GM21447 (cell line): ENCODE data around the gene CPNE4.

ENCODE experiments used
- ATAC-seq: cut with Tn5 transposase; IDR thresholded peaks from one replicate; pipeline ENCODE4 v1.9.1; 2021; ENCODE audit not compliant: unreplicated experiment

CPNE4 gene

GRCh38 chr3:131705099-131705498 is 329.7 kb downstream of the CPNE4 start:
- ATAC-seq = no peak

- no peak for ATAC-seq
Observed at GRCh38 chr3:131704098-131704497, 330.7 kb downstream of the CPNE4 start.

- no peak for ATAC-seq
Observed at GRCh38 chr3:131702146-131702545, 332.7 kb downstream of the CPNE4 start.

- no peak for ATAC-seq
Observed at GRCh38 chr3:131701153-131701770, 333.6 kb downstream of the CPNE4 start.

GRCh38 chr3:131699001-131699400 is 335.8 kb downstream of the CPNE4 start:
- no peak for ATAC-seq

- no peak for ATAC-seq
Observed at GRCh38 chr3:131694376-131694775, 340.4 kb downstream of the CPNE4 start.

GRCh38 chr3:131692356-131692755 is 342.5 kb downstream of the CPNE4 start:
- ATAC-seq = no peak

GRCh38 chr3:131690800-131691199 is 344.0 kb downstream of the CPNE4 start:
- no peak for ATAC-seq

- ATAC-seq = no peak
Observed at GRCh38 chr3:131688370-131688769, 346.4 kb downstream of the CPNE4 start.

- ATAC-seq = no peak
Observed at GRCh38 chr3:131669600-131669999, 365.2 kb downstream of the CPNE4 start.

- ATAC-seq = no peak
Observed at GRCh38 chr3:131658771-131659170, 376.0 kb downstream of the CPNE4 start.

- ATAC-seq = no peak
Observed at GRCh38 chr3:131658115-131658514, 376.7 kb downstream of the CPNE4 start.

- ATAC-seq = no peak
Observed at GRCh38 chr3:131655070-131655690, 379.6 kb downstream of the CPNE4 start.

GRCh38 chr3:131645638-131646037 is 389.2 kb downstream of the CPNE4 start:
- no peak for ATAC-seq

GRCh38 chr3:131636266-131636775 is 398.5 kb downstream of the CPNE4 start:
- ATAC-seq = no peak

GRCh38 chr3:131630807-131631206 is 404.0 kb downstream of the CPNE4 start:
- ATAC-seq = no peak

- ATAC-seq = peak; percentile 96
Observed at GRCh38 chr3:131630097-131630496, 404.7 kb downstream of the CPNE4 start.

GRCh38 chr3:131623431-131623830 is 411.4 kb downstream of the CPNE4 start:
- no peak for ATAC-seq

- ATAC-seq = no peak
Observed at GRCh38 chr3:131622726-131623125, 412.1 kb downstream of the CPNE4 start.

GRCh38 chr3:131620977-131621376 is 413.8 kb downstream of the CPNE4 start:
- no peak for ATAC-seq

- ATAC-seq = no peak
Observed at GRCh38 chr3:131619821-131620220, 415.0 kb downstream of the CPNE4 start.

- ATAC-seq = no peak
Observed at GRCh38 chr3:131616719-131617118, 418.1 kb downstream of the CPNE4 start.

GRCh38 chr3:131612745-131613144 is 422.1 kb downstream of the CPNE4 start:
- no peak for ATAC-seq
